ENCODE results near the gene TRAPPC11.

Gene TRAPPC11

GRCh38 chr4:183638436-183638835, 20.7 kb upstream of the TRAPPC11 start:
- no peak for DNase-seq

GRCh38 chr4:183639291-183639690, 19.8 kb upstream of the TRAPPC11 start:
- DNase-seq = no peak

GRCh38 chr4:183645326-183645725, 13.8 kb upstream of the TRAPPC11 start:
- DNase-seq = no peak

GRCh38 chr4:183657564-183657963, 1.5 kb upstream of the TRAPPC11 start:
- no peak for DNase-seq

GRCh38 chr4:183658362-183659028, 598 bp upstream of the TRAPPC11 start:
- peak; percentile 8 for DNase-seq

- no peak for DNase-seq
These were observed 764 bp downstream of the TRAPPC11 start for GRCh38 chr4:183659872-183660242.

GRCh38 chr4:183666088-183666487, 7.0 kb downstream of the TRAPPC11 start:
- no peak for DNase-seq

GRCh38 chr4:183670251-183670650, 11.2 kb downstream of the TRAPPC11 start:
- DNase-seq = no peak

GRCh38 chr4:183670960-183671555, 12.0 kb downstream of the TRAPPC11 start:
- DNase-seq = no peak

GRCh38 chr4:183674153-183674552, 15.1 kb downstream of the TRAPPC11 start:
- DNase-seq = no peak

- no peak for DNase-seq
These were observed 16.5 kb downstream of the TRAPPC11 start for GRCh38 chr4:183675625-183676024.

GRCh38 chr4:183681119-183681518, 22.0 kb downstream of the TRAPPC11 start:
- no peak for DNase-seq

- no peak for DNase-seq
These were observed 27.4 kb downstream of the TRAPPC11 start for GRCh38 chr4:183686461-183686860.

GRCh38 chr4:183688216-183688615, 29.1 kb downstream of the TRAPPC11 start:
- DNase-seq = no peak

GRCh38 chr4:183691006-183691405, 31.9 kb downstream of the TRAPPC11 start:
- no peak for DNase-seq

GRCh38 chr4:183691897-183692296, 32.8 kb downstream of the TRAPPC11 start:
- DNase-seq = no peak

- DNase-seq = no peak
These were observed 39.8 kb downstream of the TRAPPC11 start for GRCh38 chr4:183698909-183699308.

GRCh38 chr4:183700407-183700806, 41.3 kb downstream of the TRAPPC11 start:
- no peak for DNase-seq

- DNase-seq = no peak
These were observed 43.4 kb downstream of the TRAPPC11 start for GRCh38 chr4:183702492-183702891.

- no peak for DNase-seq
These were observed 55.5 kb downstream of the TRAPPC11 start for GRCh38 chr4:183714626-183715025.

- no peak for DNase-seq
These were observed 57.2 kb downstream of the TRAPPC11 start for GRCh38 chr4:183716302-183716701.

GRCh38 chr4:183718876-183719275, 59.8 kb downstream of the TRAPPC11 start:
- DNase-seq = no peak

GRCh38 chr4:183721207-183722081, 62.4 kb downstream of the TRAPPC11 start:
- peak; percentile 57 for DNase-seq

Data from stimulated activated CD4-positive, alpha-beta T cell treated with anti-CD3 and anti-CD28 coated beads, Interleukin-4, amount 100 ng/mL, for 24 hours (primary cell).